Glutamatergic neuron (in vitro differentiated cells): ENCODE data around the gene TMC3. TPM values are rescaled to one million over a fixed set of nuclear protein-coding genes. Genes with fewer than 3 reads are reported as not detected.

ENCODE experiments used
- DNase-seq: peaks from one replicate; pipeline ENCODE4 v3.0.0; 2022
- H3K27ac Mint-ChIP-seq: one replicate; pipeline ENCODE4 v1.8.0; 2020; ENCODE audit warnings: mild to moderate bottlenecking, mixed read lengths, inconsistent platforms; ENCODE audit not compliant: unreplicated experiment
- H3K27me3 Mint-ChIP-seq: one replicate; pipeline ENCODE4 v1.8.0; 2020; ENCODE audit warnings: mild to moderate bottlenecking, moderate library complexity, mixed read lengths, inconsistent platforms; ENCODE audit not compliant: unreplicated experiment
- H3K36me3 Mint-ChIP-seq: one replicate; pipeline ENCODE4 v1.8.0; 2020; ENCODE audit warnings: mild to moderate bottlenecking, mixed read lengths, inconsistent platforms; ENCODE audit not compliant: unreplicated experiment
- H3K4me1 Mint-ChIP-seq: one replicate; pipeline ENCODE4 v1.8.0; 2020; ENCODE audit warnings: mild to moderate bottlenecking, low read depth, mixed read lengths, inconsistent platforms; ENCODE audit not compliant: unreplicated experiment
- H3K4me3 Mint-ChIP-seq: one replicate; pipeline ENCODE4 v1.8.0; 2020; ENCODE audit warnings: mild to moderate bottlenecking, mixed read lengths, inconsistent platforms; ENCODE audit not compliant: unreplicated experiment
- H3K9me3 Mint-ChIP-seq: one replicate; pipeline ENCODE4 v1.8.0; 2020; ENCODE audit warnings: mild to moderate bottlenecking, moderate library complexity, mixed read lengths, inconsistent platforms; ENCODE audit not compliant: unreplicated experiment
- total RNA-seq: library from RNA; stranded (reverse); fragmentation: NEBNext Ultra II Directional; extraction: Animal tissue kit (Norgen Biotek cat#: 25700); gene quantifications from one replicate; pipeline ENCODE4 v1.2.1, GENCODE V29; 2021; ENCODE audit not compliant: unreplicated experiment
- TF ChIP-seq, protein P1 (sequence below): fragments of 200-600 bp; sonication (generic); IDR thresholded peaks from one replicate; pipeline ENCODE4 v1.5.0; 2021; ENCODE audit not compliant: partially characterized antibody, unreplicated experiment

Gene TMC3
- total RNA-seq, 1 donor from 2014 or later = not detected

DNA sequence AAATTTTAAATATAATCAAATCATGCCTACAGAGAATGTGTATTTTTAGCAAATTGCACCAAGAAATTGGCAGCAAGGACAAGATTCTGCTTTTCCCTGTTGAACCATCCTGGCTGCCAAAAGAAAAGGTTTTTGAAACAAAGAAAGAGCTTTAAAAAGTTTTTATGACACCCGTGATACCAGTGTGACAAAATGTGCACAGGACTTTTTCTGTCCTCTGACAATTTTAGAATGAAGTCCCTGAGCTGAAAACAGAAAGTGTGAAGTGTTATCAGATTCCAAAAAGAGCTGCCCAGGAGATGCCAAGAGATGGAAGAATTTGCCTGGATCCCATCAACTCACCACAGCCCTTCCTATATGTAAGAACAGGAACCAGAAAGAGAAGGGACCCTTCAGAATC lies 33.2 kb upstream of the TMC3 start:
- Mint-ChIP-seq H3K9me3 (no peaks in the 10 kb centered on the region), H3K4me1 (peaks cover 11% of the 10 kb centered on the region), H3K36me3 (no peaks in the 10 kb centered on the region), H3K27ac (no peak overlapping the region), H3K4me3 (no peak overlapping the region), H3K27me3 (no peaks in the 10 kb centered on the region)
- TF ChIP-seq, protein P1, sequence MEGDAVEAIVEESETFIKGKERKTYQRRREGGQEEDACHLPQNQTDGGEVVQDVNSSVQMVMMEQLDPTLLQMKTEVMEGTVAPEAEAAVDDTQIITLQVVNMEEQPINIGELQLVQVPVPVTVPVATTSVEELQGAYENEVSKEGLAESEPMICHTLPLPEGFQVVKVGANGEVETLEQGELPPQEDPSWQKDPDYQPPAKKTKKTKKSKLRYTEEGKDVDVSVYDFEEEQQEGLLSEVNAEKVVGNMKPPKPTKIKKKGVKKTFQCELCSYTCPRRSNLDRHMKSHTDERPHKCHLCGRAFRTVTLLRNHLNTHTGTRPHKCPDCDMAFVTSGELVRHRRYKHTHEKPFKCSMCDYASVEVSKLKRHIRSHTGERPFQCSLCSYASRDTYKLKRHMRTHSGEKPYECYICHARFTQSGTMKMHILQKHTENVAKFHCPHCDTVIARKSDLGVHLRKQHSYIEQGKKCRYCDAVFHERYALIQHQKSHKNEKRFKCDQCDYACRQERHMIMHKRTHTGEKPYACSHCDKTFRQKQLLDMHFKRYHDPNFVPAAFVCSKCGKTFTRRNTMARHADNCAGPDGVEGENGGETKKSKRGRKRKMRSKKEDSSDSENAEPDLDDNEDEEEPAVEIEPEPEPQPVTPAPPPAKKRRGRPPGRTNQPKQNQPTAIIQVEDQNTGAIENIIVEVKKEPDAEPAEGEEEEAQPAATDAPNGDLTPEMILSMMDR = no peak
- DNase-seq = no peak

DNA sequence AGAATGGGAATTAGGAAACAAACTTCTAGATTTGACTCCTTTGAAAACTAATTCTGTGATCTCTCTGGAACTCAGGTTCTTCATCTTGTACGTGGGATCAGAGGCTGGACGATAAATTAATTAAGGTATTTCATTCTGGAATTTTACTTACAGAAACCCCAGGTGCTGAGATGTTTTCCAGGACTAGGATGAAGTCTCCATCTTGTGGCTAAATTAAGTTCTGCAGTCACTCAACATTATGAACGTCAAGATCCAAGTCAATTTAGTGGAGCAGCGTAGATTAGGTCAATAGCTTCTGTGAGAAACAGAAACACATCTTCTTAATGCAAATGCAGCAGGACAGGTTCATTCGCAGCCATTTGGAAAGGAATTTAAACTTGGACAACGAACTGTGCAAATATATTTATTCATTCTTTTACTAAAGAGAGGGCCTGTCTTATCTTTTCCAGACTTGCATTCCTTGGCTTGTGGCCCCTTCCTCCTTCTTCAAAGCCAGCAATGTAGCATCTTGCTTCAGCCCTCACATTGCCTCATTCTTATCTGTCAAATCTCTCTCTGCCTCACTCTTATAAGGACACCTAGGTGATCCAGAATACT lies 26.7 kb upstream of the TMC3 start:
- Mint-ChIP-seq H3K4me3 (no peak overlapping the region), H3K27ac (no peak overlapping the region), H3K4me1 (no peaks in the 10 kb centered on the region), H3K9me3 (no peaks in the 10 kb centered on the region), H3K36me3 (no peaks in the 10 kb centered on the region), H3K27me3 (no peaks in the 10 kb centered on the region)
- TF ChIP-seq, protein P1 = peak; percentile 80
- no peak for DNase-seq

DNA sequence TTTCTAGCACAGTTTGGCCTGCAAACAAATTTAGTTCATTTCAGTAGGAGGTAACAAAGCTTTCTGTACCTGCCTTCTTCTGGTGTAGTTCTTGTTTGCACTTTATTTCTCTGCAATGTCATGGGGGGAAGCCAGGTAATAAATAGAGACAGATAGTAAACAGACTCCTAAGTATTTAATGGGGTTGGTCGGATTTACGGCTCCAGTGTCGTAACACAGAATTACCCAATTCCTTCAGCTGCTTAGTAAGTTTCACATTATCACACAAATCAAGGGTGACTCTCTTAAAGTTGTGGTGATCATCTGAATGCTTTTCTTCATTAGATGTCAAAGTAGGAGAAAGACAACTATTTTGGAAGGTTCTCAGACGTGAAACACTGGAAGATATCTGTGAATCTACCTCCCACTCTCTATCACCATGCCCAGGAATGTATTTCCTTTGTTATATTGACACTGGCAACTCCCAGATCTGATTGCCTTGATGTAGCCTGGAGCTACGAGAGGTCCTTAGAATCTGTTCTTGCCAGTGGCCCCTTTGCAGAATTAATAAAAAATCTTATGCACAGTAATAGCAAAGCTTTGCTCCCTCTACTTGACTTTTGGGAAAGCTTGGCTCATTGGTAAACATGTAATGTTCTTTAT lies 25.0 kb upstream of the TMC3 start:
- Mint-ChIP-seq H3K36me3 (no peaks in the 10 kb centered on the region), H3K9me3 (no peaks in the 10 kb centered on the region), H3K4me3 (no peak overlapping the region), H3K4me1 (no peaks in the 10 kb centered on the region), H3K27ac (no peak overlapping the region), H3K27me3 (no peaks in the 10 kb centered on the region)
- no peak for DNase-seq
- TF ChIP-seq, protein P1 = no peak

DNA sequence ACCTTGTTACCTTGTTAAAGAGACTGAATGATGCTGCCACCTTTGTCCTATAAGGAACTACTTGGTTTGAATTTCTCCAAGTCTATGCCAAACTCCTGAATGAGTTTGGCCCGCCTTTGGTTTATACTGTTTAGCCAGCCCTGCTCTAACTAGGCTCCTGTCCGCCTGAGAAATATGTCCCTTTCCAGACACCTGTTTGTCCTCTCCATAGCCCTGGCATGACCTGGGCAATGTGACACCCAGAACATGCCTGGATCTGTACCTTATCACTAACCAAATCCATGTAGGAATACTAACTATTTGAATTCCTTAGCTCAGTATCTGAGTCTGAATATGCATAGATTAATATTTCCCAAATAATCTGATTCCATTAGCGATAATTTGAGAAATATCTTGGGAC lies 24.4 kb upstream of the TMC3 start:
- Mint-ChIP-seq H3K36me3 (no peaks in the 10 kb centered on the region), H3K4me3 (no peak overlapping the region), H3K4me1 (no peaks in the 10 kb centered on the region), H3K9me3 (no peaks in the 10 kb centered on the region), H3K27me3 (no peaks in the 10 kb centered on the region), H3K27ac (no peak overlapping the region)
- TF ChIP-seq, protein P1 = no peak
- DNase-seq = no peak

DNA sequence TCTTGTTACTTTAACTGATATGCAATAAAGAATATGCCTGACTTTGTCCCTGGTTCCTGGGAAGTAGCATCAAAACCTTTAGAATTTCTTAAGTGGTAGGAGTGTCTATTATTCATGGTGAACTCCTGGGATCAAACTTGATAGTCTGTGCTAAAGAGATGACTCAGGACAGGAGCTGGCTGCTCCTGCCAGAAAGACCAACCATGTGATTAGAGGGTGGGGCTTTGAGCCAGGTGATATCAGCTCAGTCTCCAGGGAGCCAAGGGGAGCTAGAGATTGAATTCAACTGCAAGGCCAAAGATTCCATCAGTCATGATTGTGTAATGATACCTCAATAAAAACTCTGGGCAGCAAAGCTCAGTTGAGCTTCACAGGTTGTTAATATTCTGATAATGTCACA lies 20.6 kb upstream of the TMC3 start:
- TF ChIP-seq, protein P1 = no peak
- Mint-ChIP-seq H3K27ac (no peak overlapping the region), H3K4me1 (no peaks in the 10 kb centered on the region), H3K36me3 (no peaks in the 10 kb centered on the region), H3K9me3 (no peaks in the 10 kb centered on the region), H3K4me3 (no peak overlapping the region), H3K27me3 (no peaks in the 10 kb centered on the region)
- DNase-seq = no peak
